LNCAP (cell line): ENCODE results near the gene SRSF8.

Experiments
- CTCF ChIP-seq: fragments of 450-650 bp; IDR thresholded peaks from 2 replicates; pipeline ENCODE4 v1.5.1; 2017; ENCODE audit warnings: mild to moderate bottlenecking

The SRSF8 gene

DNA sequence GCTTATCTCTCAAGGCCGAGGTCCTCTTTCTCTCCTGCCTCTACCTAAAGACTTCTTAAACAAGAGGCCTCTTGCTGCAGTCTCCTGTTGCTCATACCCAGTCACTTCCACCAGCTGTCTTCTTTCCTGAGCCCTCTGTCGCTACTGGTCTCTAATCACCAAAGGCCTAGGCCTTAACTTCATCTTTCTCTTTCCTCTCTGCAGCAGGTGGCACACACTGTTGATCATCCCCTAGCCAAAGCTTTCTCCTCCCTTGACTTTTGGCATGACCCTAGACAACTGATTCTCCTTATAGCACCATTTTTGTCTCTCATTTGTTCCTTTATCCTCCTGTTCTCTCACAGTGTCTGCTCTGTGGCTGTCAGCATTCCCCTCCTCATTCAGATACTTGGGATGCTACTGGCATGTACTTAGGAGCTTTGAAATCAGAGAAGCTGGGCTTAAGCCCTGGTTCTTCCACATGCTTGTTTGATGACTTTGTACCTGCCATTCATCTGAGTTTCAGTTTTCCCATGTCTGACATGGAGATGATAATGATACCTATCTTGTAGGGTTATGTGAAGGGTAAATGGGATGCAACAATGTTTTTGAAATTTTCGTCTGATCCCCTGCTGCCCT lies 45.3 kb downstream of the SRSF8 start:
- TF ChIP-seq CTCF, result no peak

DNA sequence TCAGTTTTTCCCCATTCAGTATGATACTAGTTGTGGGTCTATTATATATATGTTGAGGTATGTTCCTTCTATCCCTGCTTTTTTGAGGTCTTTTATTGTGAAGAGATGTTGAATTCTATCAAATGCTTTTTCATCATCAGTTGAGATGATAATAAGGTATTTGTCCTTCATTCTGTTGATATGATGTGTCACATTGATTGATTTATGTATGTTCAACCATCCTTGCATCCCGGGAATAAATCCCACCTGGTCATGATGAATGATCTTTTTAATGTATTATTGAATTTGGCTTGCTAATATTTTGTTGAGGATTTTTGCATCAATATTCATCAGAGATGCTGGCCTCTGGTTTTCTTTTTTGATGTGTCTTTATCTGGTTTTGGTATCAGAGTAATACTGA lies 48.9 kb downstream of the SRSF8 start:
- no peak for TF ChIP-seq CTCF

GRCh38 chr11:95119361-95120060 lies 52.8 kb downstream of the SRSF8 start:
- TF ChIP-seq CTCF, result no peak
